Kidney (tissue), 14 donors: ENCODE measurements around the gene TAF10. TPM values are rescaled to one million over a fixed set of nuclear protein-coding genes. Genes with fewer than 3 reads are reported as not detected.

Experiments used
- DNase-seq, 5 donors: peaks; one replicate each; pipeline ENCODE4 v3.0.0-alpha.2; 2013 to 2020
- FAIRE-seq: peaks from 2 replicates; lab custom pipeline; 2012; peaks lifted over from hg19 to GRCh38; lab: Jason Lieb, UNC
- H3K27ac ChIP-seq, 2 donors: one replicate each; pipeline ENCODE4 v1.7.0; 2013; ENCODE audit warnings: low read depth in 2 of 2, low read length in 2 of 2, inconsistent platforms in 1 of 2
- H3K27me3 ChIP-seq: one replicate; pipeline ENCODE4 v1.7.1; 2013; ENCODE audit warnings: low read length, inconsistent platforms; ENCODE audit not compliant: control insufficient read depth, insufficient read depth
- H3K36me3 ChIP-seq, 3 donors: one replicate each; pipeline versions ENCODE4 v1.7.0 to v1.7.1; 2013; ENCODE audit warnings: low read length in 3 of 3, control low read depth in 1 of 3, inconsistent platforms in 1 of 3; ENCODE audit not compliant: insufficient read depth in 3 of 3, control insufficient read depth in 2 of 3
- H3K4me1 ChIP-seq, 3 donors: one replicate each; pipeline versions ENCODE4 v1.7.0 to v1.7.1; 2013; ENCODE audit warnings: low read length in 3 of 3, inconsistent platforms in 1 of 3, low read depth in 1 of 3; ENCODE audit not compliant: control insufficient read depth in 2 of 3, insufficient read depth in 2 of 3
- H3K4me3 ChIP-seq, 3 donors: one replicate each; pipeline versions ENCODE4 v1.7.0 to v1.8.1; 2013; ENCODE audit warnings: low read length in 3 of 3, control low read depth in 1 of 3, inconsistent platforms in 1 of 3
- H3K9ac ChIP-seq, 3 donors: one replicate each; pipeline versions ENCODE4 v1.7.0 to v1.7.1; 2013; ENCODE audit warnings: low read length in 3 of 3, control low read depth in 1 of 3, inconsistent platforms in 1 of 3
- H3K9me3 ChIP-seq, 3 donors: one replicate each; pipeline versions ENCODE4 v1.7.0 to v1.7.1; 2013; ENCODE audit warnings: low read length in 3 of 3, control low read depth in 1 of 3, inconsistent platforms in 1 of 3; ENCODE audit not compliant: control insufficient read depth in 2 of 3, insufficient read depth in 1 of 3
- intact Hi-C: fragments of 100-400 bp; cut with DNase I; formaldehyde crosslinking; loops from one replicate; pipeline ENCODE4 v1.11.1; 2022
- polyA plus RNA-seq: library from polyadenylated mRNA; stranded (reverse); fragments of 350-450 nt; fragmentation: Illumina TruSeq; extraction: RNeasy Lipid Tissue Mini Kit (QIAGEN cat#74804); gene quantifications from one replicate; pipeline ENCODE4 v1.2.3, GENCODE V29; 2014; ENCODE audit warnings: low read depth, low replicate concordance; ENCODE audit not compliant: insufficient read depth
- total RNA-seq: library from RNA; stranded (reverse); fragmentation: NEBNext Ultra II Directional; extraction: Animal tissue kit (Norgen Biotek cat#: 25700); gene quantifications from one replicate; pipeline ENCODE4 v1.2.1, GENCODE V29; 2021
- TF ChIP-seq, protein P1 (sequence below): IDR thresholded peaks from 3 replicates; pipeline ENCODE4 v1.5.1; 2012; ENCODE audit warnings: mild to moderate bottlenecking, moderate library complexity, borderline replicate concordance; ENCODE audit not compliant: insufficient read depth; ENCODE audit errors: extremely low read depth
- donor health status: control.
- donor health status: control.
- donor health status: control.
- donor health status: control.
- donor health status: control.
- donor health status: DM: yes; HTN: yes; CAD: no.
- donor health status: Normal renal cell carcinoma (clear cell type).

Gene TAF10
- total and polyA plus RNA-seq, 2 donors from 2014 or later, result 136 to 250 TPM

DNA sequence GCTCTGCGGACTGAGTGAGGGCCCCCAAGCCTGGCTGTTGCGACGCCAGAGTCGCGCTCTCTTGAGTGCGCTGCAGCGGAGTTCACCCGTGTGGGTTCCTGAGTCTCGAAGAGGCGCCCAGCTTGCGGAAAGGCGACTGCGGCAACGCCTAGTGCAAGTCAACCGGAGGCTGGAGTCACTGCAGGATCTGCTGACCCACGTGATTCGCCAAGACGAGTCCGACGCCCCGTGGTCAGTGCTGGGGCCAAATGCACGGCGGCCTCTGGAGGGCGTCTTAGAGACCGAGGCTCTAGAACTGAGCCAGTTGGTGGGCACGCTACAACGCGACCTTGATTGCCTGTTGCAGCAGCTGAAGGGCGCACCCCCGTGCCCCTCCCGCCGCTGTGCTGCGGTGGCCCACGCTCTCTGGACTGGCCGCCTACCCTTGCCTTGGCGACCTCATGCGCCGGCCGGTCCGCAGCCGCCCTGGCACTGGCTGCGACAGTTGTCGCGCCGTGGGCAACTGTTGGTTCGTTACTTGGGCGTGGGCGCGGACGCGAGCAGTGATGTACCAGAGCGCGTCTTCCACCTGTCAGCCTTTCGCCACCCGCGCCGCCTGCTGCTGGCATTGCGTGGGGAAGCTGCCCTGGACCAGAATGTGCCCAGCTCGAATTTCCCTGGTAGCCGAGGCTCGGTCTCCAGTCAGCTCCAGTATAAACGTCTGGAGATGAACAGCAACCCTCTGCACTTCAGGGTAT is 41.2 kb downstream of the TAF10 start:
- H3K36me3 ChIP-seq, result no peaks in the 10 kb centered on the region
- H3K4me1 ChIP-seq, result peaks cover 0 to 10% (median 0%) of the 10 kb centered on the region in 3 donors
- H3K27me3 ChIP-seq, result no peaks in the 10 kb centered on the region
- FAIRE-seq, result no peak
- H3K27ac ChIP-seq, result no peak overlapping the region
- H3K9ac ChIP-seq, result no peak overlapping the region
- peak overlapping the region in 1 of 3 donors; percentile 36 for H3K4me3 ChIP-seq
- intact Hi-C loops, result no loop called here
- DNase-seq, result peak in 4 of 5 donors; percentile 12 to 59 (median 28)
- H3K9me3 ChIP-seq, result no peaks in the 10 kb centered on the region
- TF ChIP-seq, protein P1, sequence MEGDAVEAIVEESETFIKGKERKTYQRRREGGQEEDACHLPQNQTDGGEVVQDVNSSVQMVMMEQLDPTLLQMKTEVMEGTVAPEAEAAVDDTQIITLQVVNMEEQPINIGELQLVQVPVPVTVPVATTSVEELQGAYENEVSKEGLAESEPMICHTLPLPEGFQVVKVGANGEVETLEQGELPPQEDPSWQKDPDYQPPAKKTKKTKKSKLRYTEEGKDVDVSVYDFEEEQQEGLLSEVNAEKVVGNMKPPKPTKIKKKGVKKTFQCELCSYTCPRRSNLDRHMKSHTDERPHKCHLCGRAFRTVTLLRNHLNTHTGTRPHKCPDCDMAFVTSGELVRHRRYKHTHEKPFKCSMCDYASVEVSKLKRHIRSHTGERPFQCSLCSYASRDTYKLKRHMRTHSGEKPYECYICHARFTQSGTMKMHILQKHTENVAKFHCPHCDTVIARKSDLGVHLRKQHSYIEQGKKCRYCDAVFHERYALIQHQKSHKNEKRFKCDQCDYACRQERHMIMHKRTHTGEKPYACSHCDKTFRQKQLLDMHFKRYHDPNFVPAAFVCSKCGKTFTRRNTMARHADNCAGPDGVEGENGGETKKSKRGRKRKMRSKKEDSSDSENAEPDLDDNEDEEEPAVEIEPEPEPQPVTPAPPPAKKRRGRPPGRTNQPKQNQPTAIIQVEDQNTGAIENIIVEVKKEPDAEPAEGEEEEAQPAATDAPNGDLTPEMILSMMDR, result no peak

DNA sequence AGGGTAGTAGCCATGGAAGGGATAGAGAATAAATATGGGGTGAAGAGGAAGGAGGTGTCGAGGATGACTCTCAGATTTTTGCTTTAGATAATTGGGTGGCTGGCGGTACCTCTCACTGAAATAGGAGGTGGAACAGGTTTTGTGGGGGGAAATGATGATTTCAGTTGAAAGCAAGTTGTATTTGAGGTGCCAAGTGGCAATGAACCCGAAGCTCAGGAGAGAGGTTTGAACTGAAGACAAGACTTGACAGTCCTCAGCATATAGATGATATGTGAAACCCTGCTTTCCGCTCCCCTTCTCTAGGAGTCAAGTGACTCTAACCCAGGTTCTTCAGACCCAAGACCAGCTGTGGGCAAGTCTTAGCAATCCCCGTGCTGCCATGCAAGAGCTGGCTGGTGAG is 42.3 kb downstream of the TAF10 start:
- H3K27ac ChIP-seq, result no peak overlapping the region
- no peaks in the 10 kb centered on the region for H3K27me3 ChIP-seq
- H3K4me1 ChIP-seq, result peaks cover 0 to 10% (median 0%) of the 10 kb centered on the region in 3 donors
- TF ChIP-seq, protein P1, result no peak
- H3K4me3 ChIP-seq, result no peak overlapping the region
- no peak for DNase-seq
- no peak overlapping the region for H3K9ac ChIP-seq
- no peak for FAIRE-seq
- intact Hi-C loops, result no loop called here
- H3K9me3 ChIP-seq, result no peaks in the 10 kb centered on the region
- no peaks in the 10 kb centered on the region for H3K36me3 ChIP-seq

DNA sequence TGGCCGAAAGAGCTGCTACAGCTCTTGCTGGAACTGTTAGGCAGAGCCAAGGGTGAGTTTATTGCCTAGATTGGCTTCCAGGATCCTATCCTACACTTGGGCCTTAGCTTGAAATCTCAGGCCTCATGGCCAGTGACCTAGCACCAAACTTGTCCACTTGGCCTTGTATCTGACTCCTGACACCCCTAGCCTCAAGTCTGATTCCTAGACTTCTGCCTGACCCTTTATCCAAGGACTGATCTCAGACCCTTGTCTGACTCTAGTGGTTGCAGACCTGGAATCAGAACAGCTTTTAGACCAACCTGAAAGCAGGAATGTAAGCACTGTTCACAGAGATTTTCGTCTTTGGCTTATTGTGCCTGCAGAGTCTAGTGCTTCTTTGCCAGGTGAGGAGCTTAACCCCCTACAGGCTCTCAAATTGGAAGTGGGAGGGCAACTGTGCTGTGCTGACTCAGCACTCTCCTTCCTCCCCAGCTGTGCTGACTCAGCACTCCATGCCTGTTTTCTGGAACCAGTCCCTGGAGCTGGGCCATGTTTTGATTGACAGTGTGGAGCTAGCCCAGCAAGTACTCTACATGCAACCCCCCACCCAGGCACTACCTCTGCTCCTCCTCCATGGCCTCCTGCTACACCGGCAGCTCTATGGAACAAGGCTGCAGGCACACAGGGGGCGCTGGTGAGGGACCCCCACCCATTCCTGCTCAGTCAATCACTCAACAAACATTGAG is 43.7 kb downstream of the TAF10 start:
- no peaks in the 10 kb centered on the region for H3K9me3 ChIP-seq
- no peak overlapping the region for H3K4me3 ChIP-seq
- FAIRE-seq (no peak), DNase-seq (peak; percentile 45 to 85 (median 53))
- no peak overlapping the region for H3K27ac ChIP-seq
- H3K27me3 ChIP-seq, result no peaks in the 10 kb centered on the region
- peaks cover 0 to 10% (median 0%) of the 10 kb centered on the region in 3 donors for H3K4me1 ChIP-seq
- H3K36me3 ChIP-seq, result no peaks in the 10 kb centered on the region
- intact Hi-C loops, result no loop called here
- TF ChIP-seq, protein P1, result no peak
- H3K9ac ChIP-seq, result no peak overlapping the region
